Neural crest cell (in vitro differentiated cells): ENCODE results near the gene PILRB. TPM values are rescaled to one million over a fixed set of nuclear protein-coding genes. Genes with fewer than 3 reads are reported as not detected.
A peak's percentile ranks its signal among the peaks of the same experiment; 100 is the strongest.

Experiments used
- DNase-seq: peaks from one replicate; pipeline ENCODE4 v3.0.0; 2021; ENCODE audit warnings: low read depth, mixed read lengths, low spot score
- H3K27ac Mint-ChIP-seq: one replicate; pipeline ENCODE4 v1.8.0; 2021; ENCODE audit warnings: mild to moderate bottlenecking, mixed read lengths; ENCODE audit not compliant: unreplicated experiment
- H3K27me3 Mint-ChIP-seq: 2 replicates; pipeline ENCODE4 v1.8.0; 2021; ENCODE audit warnings: low read depth, mild to moderate bottlenecking, mixed read lengths
- H3K36me3 Mint-ChIP-seq: 2 replicates; pipeline ENCODE4 v1.8.0; 2021; ENCODE audit warnings: low read depth, mild to moderate bottlenecking, mixed read lengths
- H3K4me1 Mint-ChIP-seq: 2 replicates; pipeline ENCODE4 v1.8.0; 2021; ENCODE audit warnings: mixed read lengths
- H3K4me3 Mint-ChIP-seq: one replicate; pipeline ENCODE4 v1.8.0; 2021; ENCODE audit warnings: mild to moderate bottlenecking, mixed read lengths
- H3K9me3 Mint-ChIP-seq: 2 replicates; pipeline ENCODE4 v1.8.0; 2021; ENCODE audit warnings: mixed read lengths
- total RNA-seq: library from RNA; stranded (reverse); gene quantifications from 2 replicates; pipeline ENCODE4 v1.2.1, GENCODE V29; 2021
- TF ChIP-seq, protein P1 (sequence below): fragments of 200-600 bp; sonication (generic); conservative IDR thresholded peaks from 2 replicates; pipeline ENCODE4 v1.5.0; 2021; ENCODE audit warnings: antibody characterized with exemption, mild to moderate bottlenecking

Gene PILRB
- total RNA-seq, 1 donor from 2014 or later = 36.5 TPM

DNA sequence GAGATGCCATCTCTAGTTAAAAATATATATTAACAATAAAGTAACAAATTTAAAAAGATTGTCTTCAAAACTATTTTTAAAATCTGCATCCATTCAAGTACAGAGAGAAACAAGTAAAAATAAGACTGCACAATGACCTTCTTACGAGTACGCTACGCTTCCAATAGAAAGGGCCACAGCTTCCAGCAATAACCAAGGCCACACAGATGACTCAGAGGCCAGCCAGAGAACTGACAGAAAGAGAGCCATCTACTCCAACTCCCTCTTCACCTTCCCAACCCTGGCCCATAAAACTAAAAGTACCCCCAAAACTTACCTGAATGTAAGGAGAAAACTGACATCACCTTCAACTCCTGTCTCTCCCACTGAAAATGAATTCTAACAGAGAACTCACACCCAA is 42.1 kb downstream of the PILRB start:
- H3K27ac Mint-ChIP-seq = no peak overlapping the region
- no peaks in the 10 kb centered on the region for H3K9me3 Mint-ChIP-seq
- no peaks in the 10 kb centered on the region for H3K36me3 Mint-ChIP-seq
- TF ChIP-seq, protein P1, sequence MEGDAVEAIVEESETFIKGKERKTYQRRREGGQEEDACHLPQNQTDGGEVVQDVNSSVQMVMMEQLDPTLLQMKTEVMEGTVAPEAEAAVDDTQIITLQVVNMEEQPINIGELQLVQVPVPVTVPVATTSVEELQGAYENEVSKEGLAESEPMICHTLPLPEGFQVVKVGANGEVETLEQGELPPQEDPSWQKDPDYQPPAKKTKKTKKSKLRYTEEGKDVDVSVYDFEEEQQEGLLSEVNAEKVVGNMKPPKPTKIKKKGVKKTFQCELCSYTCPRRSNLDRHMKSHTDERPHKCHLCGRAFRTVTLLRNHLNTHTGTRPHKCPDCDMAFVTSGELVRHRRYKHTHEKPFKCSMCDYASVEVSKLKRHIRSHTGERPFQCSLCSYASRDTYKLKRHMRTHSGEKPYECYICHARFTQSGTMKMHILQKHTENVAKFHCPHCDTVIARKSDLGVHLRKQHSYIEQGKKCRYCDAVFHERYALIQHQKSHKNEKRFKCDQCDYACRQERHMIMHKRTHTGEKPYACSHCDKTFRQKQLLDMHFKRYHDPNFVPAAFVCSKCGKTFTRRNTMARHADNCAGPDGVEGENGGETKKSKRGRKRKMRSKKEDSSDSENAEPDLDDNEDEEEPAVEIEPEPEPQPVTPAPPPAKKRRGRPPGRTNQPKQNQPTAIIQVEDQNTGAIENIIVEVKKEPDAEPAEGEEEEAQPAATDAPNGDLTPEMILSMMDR = no peak
- no peak overlapping the region for H3K4me3 Mint-ChIP-seq
- H3K27me3 Mint-ChIP-seq = peaks cover 22% of the 10 kb centered on the region
- H3K4me1 Mint-ChIP-seq = no peaks in the 10 kb centered on the region
- DNase-seq = no peak

DNA sequence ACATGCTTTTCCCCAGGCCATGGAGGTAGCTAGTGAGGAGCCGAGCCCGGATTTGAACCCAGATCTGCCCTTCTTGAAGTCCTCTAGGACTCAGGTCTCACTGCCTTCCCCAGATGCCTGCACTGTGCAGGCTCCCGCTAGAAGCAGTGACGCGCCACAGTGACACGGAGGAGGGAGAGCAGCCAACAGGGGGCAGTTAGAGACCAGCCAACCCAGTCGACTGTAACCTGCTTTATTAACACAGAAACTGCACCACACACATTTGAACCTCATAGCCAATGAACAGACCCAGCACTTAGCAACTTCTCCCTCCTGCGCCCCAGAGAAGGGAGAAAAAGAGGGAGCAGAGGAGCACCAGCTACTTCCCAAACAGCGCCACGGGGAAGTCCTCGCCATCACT is 42.7 kb downstream of the PILRB start:
- H3K9me3 Mint-ChIP-seq = no peaks in the 10 kb centered on the region
- peaks cover 25% of the 10 kb centered on the region for H3K27me3 Mint-ChIP-seq
- no peaks in the 10 kb centered on the region for H3K4me1 Mint-ChIP-seq
- H3K36me3 Mint-ChIP-seq = no peaks in the 10 kb centered on the region
- peak; percentile 37 for DNase-seq
- no peak overlapping the region for H3K27ac Mint-ChIP-seq
- H3K4me3 Mint-ChIP-seq = no peak overlapping the region
- TF ChIP-seq, protein P1 = peak; percentile 44

DNA sequence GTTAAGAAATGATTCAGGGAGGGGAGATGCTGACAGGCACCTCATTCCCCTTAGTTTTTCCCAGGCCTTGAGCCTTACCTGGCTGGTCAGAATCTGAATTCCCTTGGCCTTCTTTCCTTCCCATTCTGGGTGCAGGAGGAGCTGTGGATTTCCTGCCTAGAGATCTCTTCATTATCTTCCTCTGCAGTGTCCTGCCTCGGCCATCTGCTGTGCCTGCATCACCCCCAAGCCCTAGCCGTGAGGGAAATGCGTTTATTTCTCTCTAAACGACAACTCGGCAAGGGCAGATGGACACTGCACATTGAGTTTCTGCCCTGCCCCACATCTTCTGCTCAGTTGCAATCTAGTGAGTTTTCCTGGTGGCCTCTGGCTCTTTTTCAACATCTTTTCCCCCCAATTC is 43.9 kb downstream of the PILRB start:
- no peak overlapping the region for H3K27ac Mint-ChIP-seq
- H3K27me3 Mint-ChIP-seq = peaks cover 31% of the 10 kb centered on the region

DNA sequence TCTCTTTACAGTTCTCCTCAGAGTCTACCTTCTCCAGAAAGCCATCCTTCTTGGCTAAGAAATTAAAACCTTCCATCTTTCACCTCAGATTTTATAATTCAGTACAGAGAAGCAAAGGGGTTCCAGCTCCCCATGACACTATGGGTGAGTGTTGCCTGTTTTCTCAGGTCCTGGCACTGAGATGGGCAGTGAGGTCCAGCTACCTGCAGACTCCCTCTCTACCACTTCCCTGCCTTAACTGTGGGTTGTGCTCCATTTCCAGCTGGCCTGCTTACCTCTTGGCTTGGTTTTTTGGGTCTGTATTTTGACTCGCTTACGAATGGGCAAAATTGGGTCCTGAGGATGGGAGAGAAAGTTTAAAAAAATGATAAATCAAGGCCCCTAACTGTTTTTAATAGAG is 44.3 kb downstream of the PILRB start:
- H3K27ac Mint-ChIP-seq = no peak overlapping the region
- peaks cover 31% of the 10 kb centered on the region for H3K27me3 Mint-ChIP-seq
- H3K9me3 Mint-ChIP-seq = no peaks in the 10 kb centered on the region
- H3K4me1 Mint-ChIP-seq = no peaks in the 10 kb centered on the region
- no peak overlapping the region for H3K4me3 Mint-ChIP-seq
- TF ChIP-seq, protein P1 = no peak
- DNase-seq = no peak
- H3K36me3 Mint-ChIP-seq = no peaks in the 10 kb centered on the region

More for the DNA sequence above, 43.9 kb downstream of the PILRB start:
- TF ChIP-seq, protein P1 = no peak
- Mint-ChIP-seq H3K9me3 (no peaks in the 10 kb centered on the region), H3K4me1 (no peaks in the 10 kb centered on the region), H3K4me3 (no peak overlapping the region), H3K36me3 (no peaks in the 10 kb centered on the region)
- no peak for DNase-seq

DNA sequence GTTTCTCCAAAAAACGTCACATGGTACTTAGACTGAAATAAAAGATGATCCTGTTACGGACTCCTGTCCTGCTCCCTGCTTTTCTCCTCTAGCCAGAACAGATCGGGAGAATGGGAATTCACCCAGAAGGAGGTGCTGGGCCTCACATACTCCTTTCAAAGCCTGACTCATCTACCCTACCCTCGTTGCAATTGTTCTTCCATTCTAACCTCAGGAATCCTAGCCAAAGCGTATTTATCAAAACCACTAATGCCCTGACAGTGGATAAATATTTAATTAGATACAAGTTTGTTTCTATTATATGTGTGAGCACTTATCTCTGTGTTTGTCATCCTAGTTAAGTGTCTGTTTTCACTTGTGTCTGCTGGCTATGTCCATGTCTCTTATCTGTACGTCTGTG is 48.9 kb downstream of the PILRB start:
- H3K27ac Mint-ChIP-seq = no peak overlapping the region
- H3K36me3 Mint-ChIP-seq = no peaks in the 10 kb centered on the region
- TF ChIP-seq, protein P1 = no peak
- no peaks in the 10 kb centered on the region for H3K9me3 Mint-ChIP-seq
- H3K4me3 Mint-ChIP-seq = no peak overlapping the region
- H3K4me1 Mint-ChIP-seq = no peaks in the 10 kb centered on the region
- H3K27me3 Mint-ChIP-seq = peaks cover 32% of the 10 kb centered on the region
- no peak for DNase-seq
